PFSK-1 (cell line): ENCODE data around the gene CADM2.

Source experiments
- FOXP2 ChIP-seq: optimal IDR thresholded peaks from 2 replicates; pipeline ENCODE3; 2011; ENCODE audit warnings: borderline replicate concordance, control low read depth, inconsistent platforms; ENCODE audit not compliant: insufficient read depth; ENCODE audit errors: extremely low read length, extremely low read depth
- POLR2AphosphoS5 ChIP-seq: IDR thresholded peaks from 2 replicates; pipeline ENCODE4 v1.6.1; 2012; ENCODE audit warnings: low read depth, mild to moderate bottlenecking, control low read depth, low read length, moderate library complexity
- REST ChIP-seq, 2 experiments: IDR thresholded peaks; 2 replicates each; pipeline versions ENCODE4 v1.6.1 to v1.8.0; 2011 to 2012; ENCODE audit warnings: low read depth in 2 of 2, low read length in 2 of 2, control low read depth in 1 of 2, inconsistent platforms in 1 of 2, mild to moderate bottlenecking in 1 of 2, moderate library complexity in 1 of 2; ENCODE audit not compliant: insufficient read depth in 1 of 2
- SIN3A ChIP-seq: IDR thresholded peaks from 2 replicates; pipeline ENCODE4 v1.6.1; 2012; ENCODE audit warnings: mild to moderate bottlenecking, low read length, moderate library complexity, borderline replicate concordance; ENCODE audit not compliant: insufficient read depth
- TAF1 ChIP-seq: IDR thresholded peaks from 2 replicates; pipeline ENCODE4 v1.6.1; 2012; ENCODE audit warnings: low read length, control low read depth, borderline replicate concordance; ENCODE audit not compliant: insufficient read depth

The CADM2 gene

DNA sequence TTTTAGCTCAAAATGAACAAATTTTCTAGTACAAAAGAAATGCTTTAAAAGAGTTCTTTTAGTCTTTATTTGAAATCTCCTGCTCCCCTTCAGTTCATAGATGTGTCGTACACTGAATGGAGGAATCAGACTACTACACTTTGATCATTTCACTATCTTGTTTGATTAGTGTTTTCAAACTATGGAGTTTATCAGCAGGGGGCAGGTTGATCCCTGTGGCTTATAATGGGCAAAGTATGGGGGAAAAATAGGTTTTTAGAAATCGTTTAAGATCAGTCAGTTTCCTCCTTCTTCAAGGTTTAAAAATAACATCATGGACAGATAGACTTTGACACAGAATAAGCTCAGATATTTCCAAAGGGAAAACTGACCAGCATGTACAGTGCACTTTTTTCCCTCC lies 701.7 kb downstream of the CADM2 start:
- TF ChIP-seq FOXP2 = no peak
- no peak for TF ChIP-seq POLR2AphosphoS5
- TF ChIP-seq TAF1 = no peak
- TF ChIP-seq SIN3A = no peak
- no peak for TF ChIP-seq REST (IDR thresholded peaks at IDR 0.05; ENCODE audit: insufficient read depth in 1 of 2, low read depth in 2 of 2, low read length in 2 of 2)

GRCh38 chr3:85662462-85662861 lies 703.7 kb downstream of the CADM2 start:
- no peak for TF ChIP-seq TAF1
- no peak for TF ChIP-seq SIN3A
- TF ChIP-seq FOXP2 = no peak
- TF ChIP-seq REST (IDR thresholded peaks at IDR 0.05; ENCODE audit: insufficient read depth in 1 of 2, low read depth in 2 of 2, low read length in 2 of 2) = no peak
- TF ChIP-seq POLR2AphosphoS5 = no peak

- TF ChIP-seq REST (IDR thresholded peaks at IDR 0.05; ENCODE audit: insufficient read depth in 1 of 2, low read depth in 2 of 2, low read length in 2 of 2) = no peak
- no peak for TF ChIP-seq SIN3A
- TF ChIP-seq TAF1 = no peak
- TF ChIP-seq POLR2AphosphoS5 = no peak
- no peak for TF ChIP-seq FOXP2
Observed at GRCh38 chr3:85667744-85668143, 709.0 kb downstream of the CADM2 start.

GRCh38 chr3:85670634-85671205 lies 711.9 kb downstream of the CADM2 start:
- TF ChIP-seq FOXP2 (no peak), REST (IDR thresholded peaks at IDR 0.05; ENCODE audit: insufficient read depth in 1 of 2, low read depth in 2 of 2, low read length in 2 of 2) (no peak), POLR2AphosphoS5 (no peak), TAF1 (no peak), SIN3A (no peak)
